GM12865 (cell line): ENCODE data around the gene ITSN2.
"Not testable (repeated sequence)": the region's sequence is repeated elsewhere in the genome, so short reads cannot be mapped to it uniquely, and the experiment has no call there.

ENCODE experiments used
- DNase-seq: peaks from one replicate; pipeline ENCODE4 v3.0.0; 2010; ENCODE audit warnings: low read depth
- H3K4me3 ChIP-seq: 2 replicates; pipeline ENCODE4 v1.5.1; 2011; ENCODE audit warnings: mild to moderate bottlenecking, low read depth, low read length, control low read depth
- CTCF ChIP-seq: IDR thresholded peaks from 2 replicates; pipeline ENCODE4 v1.5.1; 2011; ENCODE audit warnings: low read length, control low read depth, low read depth, inconsistent platforms; ENCODE audit not compliant: insufficient read depth; ENCODE audit errors: missing control alignments

Gene ITSN2

GRCh38 chr2:24345937-24346336, 14.4 kb downstream of the ITSN2 start:
- H3K4me3 ChIP-seq, result no peak overlapping the region
- TF ChIP-seq CTCF, result no peak
- DNase-seq, result no peak

GRCh38 chr2:24343225-24343882, 17.0 kb downstream of the ITSN2 start:
- H3K4me3 ChIP-seq, result peak overlapping the region; percentile 15; the same call in 1 of the 2 replicates
- DNase-seq, result no peak
- TF ChIP-seq CTCF, result no peak

GRCh38 chr2:24342110-24342910, 18.0 kb downstream of the ITSN2 start:
- DNase-seq, result peak; percentile 75
- no peak overlapping the region for H3K4me3 ChIP-seq
- no peak for TF ChIP-seq CTCF

- TF ChIP-seq CTCF, result no peak
- no peak for DNase-seq
- H3K4me3 ChIP-seq, result no peak overlapping the region
Observed at GRCh38 chr2:24339856-24340262, 20.5 kb downstream of the ITSN2 start.

- not testable (repeated sequence) for DNase-seq, H3K4me3 ChIP-seq
Observed at GRCh38 chr2:24339098-24339497, 21.2 kb downstream of the ITSN2 start.

GRCh38 chr2:24337890-24338289, 22.4 kb downstream of the ITSN2 start:
- no peak overlapping the region for H3K4me3 ChIP-seq
- peak; percentile 8 for TF ChIP-seq CTCF
- no peak for DNase-seq

- H3K4me3 ChIP-seq, result no peak overlapping the region
- no peak for DNase-seq
- TF ChIP-seq CTCF, result no peak
Observed at GRCh38 chr2:24336811-24337210, 23.5 kb downstream of the ITSN2 start.
